ENCODE data around the gene MAPKAPK3. TPM values are rescaled to one million over a fixed set of nuclear protein-coding genes. Genes with fewer than 3 reads are reported as not detected.
A peak's percentile ranks its signal among the peaks of the same experiment; 100 is the strongest.

MAPKAPK3 gene
- polyA plus RNA-seq, 1 donor from 2014 or later = 23.7 TPM

DNA sequence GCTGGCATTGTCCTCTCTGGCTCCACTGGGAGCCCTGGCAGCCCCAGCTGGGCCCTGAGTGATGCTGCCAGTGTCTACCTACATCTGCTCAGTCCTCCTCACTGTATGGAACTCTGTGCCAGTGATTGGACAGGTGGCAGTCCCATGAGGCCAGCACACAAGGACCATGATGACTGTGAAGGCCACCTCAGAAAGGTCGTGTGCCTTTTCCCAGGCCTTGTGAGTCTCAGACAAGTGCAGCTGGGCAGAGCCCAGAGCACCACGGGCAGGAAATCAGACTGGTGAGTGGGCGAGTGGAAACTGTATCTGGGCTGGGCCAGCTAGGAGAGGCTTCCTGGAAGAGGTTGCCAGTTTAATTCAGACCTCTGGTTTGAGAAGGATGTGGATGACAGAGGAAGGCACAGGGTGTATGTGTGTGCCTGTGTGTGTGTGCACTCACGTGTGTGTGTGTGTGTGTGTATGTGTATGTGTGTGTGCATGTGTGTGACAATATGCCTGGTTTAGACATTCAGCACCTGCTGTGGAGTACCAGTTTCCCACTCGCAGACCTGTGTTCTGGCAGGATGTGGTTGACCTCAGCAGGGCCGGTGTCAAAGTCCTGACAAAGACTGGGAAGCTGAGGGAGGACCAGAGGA, 7.0 kb downstream of the MAPKAPK3 start:
- peak overlapping the region; percentile 4 to 65 (median 57) for H3K27ac Mint-ChIP-seq
- H3K4me1 Mint-ChIP-seq = peaks cover 24 to 33% (median 32%) of the 10 kb centered on the region in 3 donors
- no peaks in the 10 kb centered on the region for H3K27me3 Mint-ChIP-seq
- no peaks in the 10 kb centered on the region for H3K9me3 Mint-ChIP-seq
- H3K4me3 Mint-ChIP-seq = peak overlapping the region in 2 of 4 donors; percentile 48 to 89
- H3K36me3 Mint-ChIP-seq = peaks cover 5% of the 10 kb centered on the region

DNA sequence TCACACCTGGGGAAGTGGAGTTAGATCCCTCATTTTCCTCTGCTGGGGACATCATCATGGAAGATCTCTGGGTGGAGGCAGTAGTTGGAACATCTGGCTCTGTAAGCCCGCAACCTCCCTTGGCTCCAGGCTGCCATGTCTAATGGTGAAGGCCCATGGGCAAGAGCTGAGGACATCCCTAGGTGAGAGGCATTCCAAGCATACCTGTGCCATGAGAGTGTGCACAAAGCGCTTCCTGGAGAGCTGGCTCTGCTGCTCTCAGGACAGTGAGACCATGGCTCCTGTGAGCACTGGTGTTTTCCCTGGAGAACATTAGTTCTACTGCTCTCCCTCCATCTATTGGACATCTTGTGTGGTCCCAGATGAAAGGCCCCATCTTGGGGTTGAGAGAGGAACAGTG, 7.7 kb downstream of the MAPKAPK3 start:
- peaks cover 22 to 29% (median 29%) of the 10 kb centered on the region in 3 donors for H3K4me1 Mint-ChIP-seq
- no peaks in the 10 kb centered on the region for H3K9me3 Mint-ChIP-seq
- H3K27me3 Mint-ChIP-seq = no peaks in the 10 kb centered on the region
- no peak overlapping the region for H3K4me3 Mint-ChIP-seq
- H3K27ac Mint-ChIP-seq = no peak overlapping the region
- H3K36me3 Mint-ChIP-seq = peaks cover 5% of the 10 kb centered on the region

DNA sequence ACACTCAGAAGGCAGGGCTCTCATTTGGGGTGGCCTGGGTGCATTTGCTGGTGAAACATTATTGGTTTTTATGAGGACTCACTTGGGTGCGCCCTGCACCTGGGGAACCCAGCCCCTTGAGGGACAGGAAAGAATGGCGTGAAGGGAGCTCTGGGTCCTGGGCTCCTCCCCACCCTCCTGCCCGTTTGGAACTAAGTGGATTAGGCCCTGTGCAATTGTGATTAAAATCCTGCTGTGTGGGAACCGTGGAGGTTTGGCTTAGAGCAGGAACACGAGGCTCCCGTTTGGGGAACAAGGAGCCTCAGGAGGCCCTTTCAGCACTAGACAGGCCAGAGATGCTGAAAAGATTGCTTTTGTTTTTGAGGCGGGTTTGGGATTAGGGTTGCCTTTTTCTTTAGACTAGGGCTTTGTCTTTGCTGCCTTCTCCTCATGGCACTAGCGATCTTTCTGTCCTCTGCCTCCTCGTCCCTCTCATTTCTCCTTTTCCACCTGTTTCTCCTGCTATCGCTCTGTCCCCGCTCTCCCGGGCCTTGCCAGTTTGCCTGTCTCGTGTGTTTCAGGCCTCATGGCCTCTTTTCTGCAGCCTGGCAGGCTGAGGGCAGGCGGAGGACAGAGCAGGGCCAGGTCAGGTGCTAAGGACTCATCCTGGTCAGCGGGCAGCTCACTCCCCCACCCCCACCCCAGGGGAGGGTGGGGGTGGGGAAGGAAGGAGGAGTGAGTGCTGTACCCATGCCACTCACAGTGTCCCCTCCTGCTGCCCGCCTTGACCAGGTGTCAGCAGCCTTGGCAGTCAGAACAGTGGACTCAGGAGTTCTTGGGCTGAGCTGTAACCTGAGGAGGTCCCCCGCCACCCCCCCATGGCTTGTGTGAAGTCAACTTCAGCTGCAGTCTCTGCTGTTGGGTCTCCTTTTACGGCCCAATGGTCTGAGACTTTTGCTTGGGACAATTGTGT, 8.6 kb downstream of the MAPKAPK3 start:
- H3K9me3 Mint-ChIP-seq = no peaks in the 10 kb centered on the region
- H3K27ac Mint-ChIP-seq = no peak overlapping the region
- H3K4me1 Mint-ChIP-seq = peaks cover 21 to 29% (median 26%) of the 10 kb centered on the region in 3 donors
- H3K36me3 Mint-ChIP-seq = peaks cover 7% of the 10 kb centered on the region
- H3K27me3 Mint-ChIP-seq = no peaks in the 10 kb centered on the region
- no peak overlapping the region for H3K4me3 Mint-ChIP-seq

DNA sequence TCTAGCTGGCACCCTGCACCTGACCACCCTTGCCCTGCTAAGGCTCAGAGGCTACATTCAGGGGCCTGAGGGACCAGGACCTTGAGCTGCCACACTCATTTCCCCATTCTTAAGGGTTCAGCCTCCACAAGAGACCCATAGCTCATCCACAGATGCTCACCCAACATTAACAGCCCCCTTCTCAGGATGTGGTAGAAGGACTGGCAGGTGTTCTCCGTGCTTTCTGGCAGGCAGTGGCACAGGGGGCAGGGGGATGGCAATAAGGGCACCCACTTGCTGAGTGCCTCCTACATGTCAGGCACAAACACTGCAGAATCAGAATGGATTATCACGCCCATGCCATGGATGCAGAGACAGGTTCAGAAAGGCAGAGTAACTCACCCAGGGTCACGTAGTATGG, 9.4 kb downstream of the MAPKAPK3 start:
- Mint-ChIP-seq H3K36me3 (peaks cover 7% of the 10 kb centered on the region), H3K27ac (no peak overlapping the region), H3K4me3 (no peak overlapping the region), H3K4me1 (peaks cover 18 to 32% (median 23%) of the 10 kb centered on the region in 3 donors), H3K9me3 (no peaks in the 10 kb centered on the region), H3K27me3 (no peaks in the 10 kb centered on the region)

DNA sequence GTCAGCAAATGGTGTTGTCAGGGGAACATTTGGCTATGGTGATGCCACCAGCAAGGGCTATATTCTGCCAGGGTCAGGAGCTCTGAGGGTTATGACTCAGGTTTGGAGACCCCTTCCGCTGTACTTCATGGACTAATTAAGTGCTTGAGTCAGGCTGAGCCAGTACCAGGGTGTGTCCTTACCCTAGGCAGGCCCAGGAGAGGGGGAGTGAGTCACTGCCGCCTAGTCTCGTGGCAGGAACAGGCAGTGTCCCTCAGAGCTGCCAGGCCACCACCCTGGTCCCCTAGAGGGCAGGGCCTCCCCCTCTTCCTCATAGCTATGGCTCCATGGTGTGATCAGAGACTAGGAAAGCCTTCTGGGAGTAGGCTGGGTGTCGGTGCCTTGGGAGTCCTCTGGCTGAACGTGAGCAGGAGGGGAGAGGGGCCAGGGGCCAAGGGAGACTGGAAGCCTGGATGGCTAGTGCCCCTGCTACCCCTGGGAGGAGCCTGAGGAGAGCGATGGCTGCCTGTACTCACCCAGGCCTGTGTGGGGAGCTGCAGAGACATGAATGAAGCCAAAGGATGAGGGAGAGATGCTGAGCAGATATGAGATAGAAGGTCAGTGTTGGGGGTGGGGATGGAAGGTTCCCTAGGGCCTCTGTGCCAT, 10.6 kb downstream of the MAPKAPK3 start:
- Mint-ChIP-seq H3K4me1 (peaks cover 23 to 39% (median 27%) of the 10 kb centered on the region in 3 donors), H3K9me3 (no peaks in the 10 kb centered on the region), H3K27me3 (no peaks in the 10 kb centered on the region), H3K27ac (peak overlapping the region in 1 of 3 donors; percentile 35), H3K4me3 (peak overlapping the region in 1 of 4 donors; percentile 13), H3K36me3 (peaks cover 7% of the 10 kb centered on the region)

DNA sequence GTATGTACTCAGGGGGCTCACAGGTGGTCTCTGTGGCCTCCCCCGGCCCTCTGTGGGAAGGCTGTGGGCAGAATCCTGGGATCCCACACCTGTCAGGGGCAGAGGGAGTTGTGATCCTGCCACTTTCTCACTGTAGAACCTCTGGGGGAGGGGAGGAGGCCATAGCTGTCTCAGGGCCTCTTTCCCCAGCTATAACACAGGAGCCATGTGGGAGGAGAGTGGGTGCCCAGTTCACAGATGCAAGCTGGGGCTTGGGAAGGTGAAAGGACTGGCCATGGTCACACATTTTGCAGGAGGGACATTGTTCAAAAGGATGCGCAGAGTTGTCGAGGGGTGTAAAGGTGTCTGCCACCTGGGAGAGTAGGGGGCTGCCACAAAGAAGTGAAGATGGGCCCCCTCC, 11.7 kb downstream of the MAPKAPK3 start:
- Mint-ChIP-seq H3K4me1 (peaks cover 17 to 43% (median 31%) of the 10 kb centered on the region in 3 donors), H3K27me3 (no peaks in the 10 kb centered on the region), H3K36me3 (peaks cover 7% of the 10 kb centered on the region), H3K27ac (no peak overlapping the region), H3K4me3 (no peak overlapping the region), H3K9me3 (no peaks in the 10 kb centered on the region)

DNA sequence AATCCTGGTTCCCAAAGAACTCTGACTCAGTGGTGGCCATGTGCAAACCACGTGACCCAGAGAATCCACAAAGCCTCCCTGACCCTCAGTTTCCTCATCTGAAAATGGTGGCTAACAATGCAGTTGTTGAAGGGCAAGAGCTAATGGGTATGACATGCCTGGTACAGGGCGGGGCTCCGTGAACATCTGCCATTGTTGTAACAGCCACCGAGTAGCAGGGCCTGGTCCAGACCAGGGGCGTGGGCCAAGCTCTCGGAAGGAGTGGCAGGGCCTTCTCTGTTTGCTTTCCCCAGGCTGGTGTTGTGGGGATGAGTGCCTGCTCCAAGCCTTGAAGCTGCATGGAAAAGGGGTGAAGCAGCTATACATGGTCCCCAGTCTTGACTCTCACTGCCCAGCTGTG, 13.4 kb downstream of the MAPKAPK3 start:
- Mint-ChIP-seq H3K27me3 (no peaks in the 10 kb centered on the region), H3K9me3 (no peaks in the 10 kb centered on the region), H3K4me1 (peaks cover 2 to 40% (median 21%) of the 10 kb centered on the region in 3 donors), H3K36me3 (peaks cover 7% of the 10 kb centered on the region), H3K27ac (peak overlapping the region in 1 of 3 donors; percentile 59), H3K4me3 (peak overlapping the region in 1 of 4 donors; percentile 27)

DNA sequence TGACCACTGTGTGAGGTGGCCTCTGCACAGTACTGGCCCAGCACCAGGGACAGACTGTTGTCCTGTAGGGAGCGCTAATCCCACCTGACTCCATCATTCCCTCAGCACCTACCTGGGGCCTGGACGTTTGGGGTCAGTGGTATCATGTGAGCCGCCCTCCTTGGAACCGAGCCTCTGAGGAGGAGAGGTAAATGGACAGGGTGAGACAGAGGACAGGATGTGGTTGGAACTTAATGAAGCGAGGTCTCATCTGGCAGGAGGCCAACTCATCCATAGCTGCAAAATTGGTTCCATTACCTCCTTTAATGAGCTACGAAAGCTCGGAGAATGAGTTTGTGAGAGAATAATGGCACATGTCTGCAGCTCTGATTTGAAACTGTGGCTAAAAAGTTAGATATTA, 13.9 kb downstream of the MAPKAPK3 start:
- Mint-ChIP-seq H3K4me3 (peak overlapping the region in 1 of 4 donors; percentile 58), H3K27ac (no peak overlapping the region), H3K4me1 (peaks cover 2 to 40% (median 21%) of the 10 kb centered on the region in 3 donors), H3K36me3 (peaks cover 7% of the 10 kb centered on the region), H3K27me3 (no peaks in the 10 kb centered on the region), H3K9me3 (no peaks in the 10 kb centered on the region)

DNA sequence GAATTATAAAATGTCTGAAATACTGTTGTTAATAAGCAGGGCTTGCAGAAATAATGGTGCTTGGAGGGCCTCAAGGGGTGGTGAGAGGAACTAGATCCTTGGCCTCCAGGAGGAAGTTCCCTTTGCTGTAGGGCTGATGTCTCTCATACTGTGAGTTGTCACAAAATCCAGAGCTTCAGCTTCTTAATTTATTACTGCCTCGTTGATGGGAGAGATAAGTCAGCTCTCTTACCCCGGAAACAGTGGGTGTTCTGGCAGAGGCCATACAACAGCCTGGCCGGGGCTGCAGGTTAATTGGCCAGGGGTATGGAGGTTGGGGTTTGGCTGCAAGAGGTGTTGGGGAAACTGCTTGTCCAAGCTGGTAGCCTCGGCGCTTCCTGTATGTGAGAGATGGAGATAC, 15.5 kb downstream of the MAPKAPK3 start:
- Mint-ChIP-seq H3K36me3 (peaks cover 4% of the 10 kb centered on the region), H3K4me3 (no peak overlapping the region), H3K27me3 (no peaks in the 10 kb centered on the region), H3K9me3 (no peaks in the 10 kb centered on the region), H3K27ac (peak overlapping the region in 2 of 3 donors; percentile 64 to 90), H3K4me1 (peaks cover 4 to 40% (median 26%) of the 10 kb centered on the region in 3 donors)

DNA sequence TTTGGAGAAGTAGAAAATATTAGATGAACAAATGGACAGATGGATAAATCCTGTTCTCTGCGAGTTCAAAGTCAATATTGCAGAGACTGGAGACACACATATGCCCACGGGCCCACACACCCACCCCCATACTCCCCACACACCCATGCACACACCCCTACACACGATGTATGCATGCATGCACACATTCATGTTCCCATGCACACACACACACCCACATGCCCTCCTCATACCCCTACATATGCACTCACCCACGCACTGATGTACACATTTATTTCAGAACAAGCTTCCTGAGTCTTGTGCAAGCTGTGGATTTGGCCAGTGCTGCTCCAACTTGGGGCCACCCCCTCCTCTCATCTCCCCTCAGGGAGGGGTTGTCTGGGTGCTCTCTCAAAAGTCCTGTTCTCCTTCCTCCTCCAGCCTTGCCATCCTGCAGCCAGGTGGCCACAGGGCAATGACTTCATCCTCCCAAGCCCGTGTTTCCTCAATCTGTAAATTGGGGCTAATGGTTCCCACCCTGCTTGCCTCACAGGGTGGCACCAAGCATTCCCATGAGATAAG, 16.4 kb downstream of the MAPKAPK3 start:
- Mint-ChIP-seq H3K27ac (peak overlapping the region in 1 of 3 donors; percentile 90), H3K36me3 (peaks cover 4% of the 10 kb centered on the region), H3K4me3 (no peak overlapping the region), H3K27me3 (no peaks in the 10 kb centered on the region), H3K4me1 (peaks cover 4 to 33% (median 28%) of the 10 kb centered on the region in 3 donors), H3K9me3 (no peaks in the 10 kb centered on the region)

DNA sequence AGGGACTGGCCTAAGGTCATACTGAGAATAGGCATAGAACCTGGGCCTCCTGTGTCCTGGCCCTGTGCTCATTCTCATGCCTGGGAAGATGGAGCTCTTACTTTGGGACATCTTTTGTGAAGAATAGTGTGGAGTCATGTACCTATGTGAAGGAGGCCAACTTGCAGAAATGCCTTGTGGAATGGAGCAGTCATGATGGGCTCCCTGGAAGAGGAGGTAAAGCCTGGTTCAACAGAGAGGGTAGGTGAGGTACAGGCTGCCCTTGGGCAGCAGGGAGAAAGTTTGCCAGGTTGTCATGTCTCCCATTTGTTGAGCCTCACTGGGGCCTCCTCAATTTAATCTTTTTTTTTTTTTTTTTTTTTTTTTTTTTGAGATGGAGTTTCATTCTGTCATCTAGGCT, 18.1 kb downstream of the MAPKAPK3 start:
- Mint-ChIP-seq H3K9me3 (no peaks in the 10 kb centered on the region), H3K27ac (no peak overlapping the region), H3K4me3 (no peak overlapping the region), H3K36me3 (peaks cover 6% of the 10 kb centered on the region), H3K4me1 (peaks cover 4 to 33% (median 28%) of the 10 kb centered on the region in 3 donors), H3K27me3 (no peaks in the 10 kb centered on the region)

DNA sequence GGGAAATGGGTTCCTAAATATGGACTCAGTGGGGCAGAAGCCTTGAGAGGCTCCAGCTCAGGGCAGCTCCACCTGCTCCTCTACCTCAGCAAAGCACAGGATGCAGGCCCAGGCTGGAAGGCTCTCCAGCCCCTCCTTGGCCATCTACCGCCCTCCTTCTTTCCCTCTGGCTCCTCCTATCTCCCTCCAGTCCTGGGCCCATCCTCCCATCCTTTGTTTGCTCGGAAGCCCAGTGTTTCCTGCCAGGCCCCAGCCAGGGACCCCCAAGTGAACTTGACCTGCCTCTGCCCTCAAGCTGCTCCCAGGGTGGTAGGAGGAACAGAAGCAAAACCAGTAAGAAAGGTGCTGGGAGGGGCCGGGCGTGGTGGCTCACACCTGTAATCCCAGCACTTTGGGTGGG, 20.1 kb downstream of the MAPKAPK3 start:
- H3K4me3 Mint-ChIP-seq = no peak overlapping the region

DNA sequence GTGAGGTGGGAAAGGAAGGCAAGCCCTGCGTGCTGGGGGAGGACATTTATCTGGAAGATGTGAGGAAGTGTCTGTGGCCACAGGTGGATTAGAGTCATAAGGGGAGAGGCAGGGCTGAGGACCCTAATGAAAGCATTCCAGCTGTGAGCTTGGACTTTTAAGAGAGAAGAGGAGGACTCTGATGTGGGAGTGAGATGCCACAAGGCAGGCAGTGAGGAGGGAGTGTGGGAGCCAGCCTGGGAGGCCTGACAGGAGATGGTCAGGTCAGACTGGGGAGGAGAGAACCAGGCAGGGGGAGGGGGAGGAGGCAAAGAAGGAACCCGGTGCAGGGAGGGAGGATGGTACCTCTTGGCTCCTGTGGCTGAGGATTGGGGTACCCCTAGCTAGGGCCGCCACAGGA, 21.0 kb downstream of the MAPKAPK3 start:
- H3K27me3 Mint-ChIP-seq = no peaks in the 10 kb centered on the region
- peaks cover 5% of the 10 kb centered on the region for H3K36me3 Mint-ChIP-seq
- H3K27ac Mint-ChIP-seq = no peak overlapping the region
- H3K4me1 Mint-ChIP-seq = peaks cover 2 to 10% (median 7%) of the 10 kb centered on the region in 3 donors
- H3K4me3 Mint-ChIP-seq = no peak overlapping the region
- no peaks in the 10 kb centered on the region for H3K9me3 Mint-ChIP-seq

More for the DNA sequence above, 20.1 kb downstream of the MAPKAPK3 start:
- Mint-ChIP-seq H3K27ac (no peak overlapping the region), H3K4me1 (peaks cover 4 to 18% (median 17%) of the 10 kb centered on the region in 3 donors), H3K27me3 (no peaks in the 10 kb centered on the region), H3K36me3 (peaks cover 5% of the 10 kb centered on the region), H3K9me3 (no peaks in the 10 kb centered on the region)

DNA sequence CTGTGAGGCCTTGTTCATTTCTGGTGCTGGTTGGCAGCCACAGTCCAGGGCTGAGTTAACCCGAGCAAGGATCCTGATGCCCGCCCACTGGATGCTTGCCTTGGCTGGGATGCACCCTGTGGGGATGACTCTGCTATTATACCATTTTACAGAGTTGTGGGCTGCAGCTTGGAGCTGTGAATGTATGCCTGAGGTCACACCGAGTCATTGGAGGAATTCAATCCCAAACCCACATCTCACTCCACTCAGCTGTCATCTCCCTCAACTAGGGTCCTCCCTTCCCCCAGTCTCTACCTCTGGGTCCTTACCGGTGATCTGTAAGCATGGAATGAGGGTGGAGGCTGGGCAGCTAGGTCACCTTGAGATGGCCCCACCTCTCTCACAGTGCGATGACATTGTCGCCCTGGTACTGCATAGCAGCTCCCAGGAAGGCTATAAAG, 22.1 kb downstream of the MAPKAPK3 start:
- peaks cover 0 to 7% (median 2%) of the 10 kb centered on the region in 3 donors for H3K4me1 Mint-ChIP-seq
- no peak overlapping the region for H3K27ac Mint-ChIP-seq
- H3K36me3 Mint-ChIP-seq = peaks cover 5% of the 10 kb centered on the region
- no peaks in the 10 kb centered on the region for H3K9me3 Mint-ChIP-seq
- H3K27me3 Mint-ChIP-seq = no peaks in the 10 kb centered on the region
- no peak overlapping the region for H3K4me3 Mint-ChIP-seq

All from IgD-negative memory B cell (primary cell).